Measurements from ENCODE around the gene OLFM2.
A peak's percentile ranks its signal among the peaks of the same experiment; 100 is the strongest.
"Not testable (repeated sequence)": the region's sequence is repeated elsewhere in the genome, so short reads cannot be mapped to it uniquely, and the experiment has no call there.

Gene OLFM2

DNA sequence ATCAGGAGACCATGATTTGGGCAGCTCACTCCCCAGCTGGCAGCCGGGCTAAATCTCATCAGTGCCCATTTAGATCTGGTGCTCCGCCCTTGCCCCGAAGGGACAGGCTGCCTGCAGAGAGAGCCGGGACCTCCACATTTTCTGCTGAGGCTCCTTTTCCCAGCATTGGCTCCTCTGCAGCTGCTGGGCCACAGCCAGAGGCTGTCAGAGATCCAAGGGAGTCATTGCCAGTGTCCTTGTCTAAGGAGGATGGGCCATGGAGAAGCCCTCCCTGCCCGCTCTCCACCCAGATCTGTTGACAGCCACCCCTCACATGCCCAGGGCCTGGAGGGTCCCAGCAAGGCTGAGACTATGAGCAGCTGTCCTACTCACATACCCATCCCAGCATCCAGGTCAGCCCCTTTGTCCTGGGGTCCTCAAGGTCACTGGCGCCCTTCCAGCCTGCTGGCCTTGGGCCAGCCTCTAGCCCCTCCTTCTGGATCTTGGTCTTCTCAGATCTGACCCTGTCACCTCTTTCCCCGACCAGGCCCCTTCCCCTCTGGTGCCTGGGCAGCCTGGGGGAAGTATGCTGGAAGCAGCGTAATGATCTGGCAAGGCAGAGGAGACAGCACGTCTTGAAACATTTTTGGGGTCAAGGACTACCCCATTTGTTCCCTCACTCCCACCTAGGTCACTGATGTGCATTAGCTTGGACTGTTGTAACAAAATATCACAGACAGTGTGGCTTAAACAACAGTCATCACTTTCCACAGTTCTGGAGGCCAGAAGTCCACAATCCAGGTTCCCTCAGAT, 93.3 kb downstream of the OLFM2 start:
- peak in 1 of 10 donors; percentile 88 for DNase-seq
- intact Hi-C loops (cut with DNase I), result loop anchor here (10.0 kb wide), 1 partner anchor 72 kb away; no protein-coding TSS in a partner anchor

DNA sequence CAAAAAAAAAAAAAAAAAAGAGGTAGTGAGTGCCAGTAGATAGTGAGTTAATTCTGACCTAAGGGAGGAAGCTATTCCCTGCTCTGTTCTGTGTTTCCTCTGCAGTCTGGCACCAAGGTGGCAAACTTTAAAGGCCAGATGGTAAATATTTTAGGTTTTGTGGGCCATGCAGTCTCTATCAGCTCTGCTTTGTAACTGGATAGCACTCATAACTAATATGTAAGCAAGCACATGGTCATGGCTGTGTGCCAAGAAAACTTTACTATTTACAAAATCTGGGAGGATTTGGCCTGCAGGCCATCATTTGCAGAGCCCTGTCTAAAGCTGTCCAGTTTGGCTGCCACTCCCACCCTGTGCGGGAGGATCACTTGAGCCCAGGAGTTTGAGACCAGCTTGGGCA, 96.9 kb downstream of the OLFM2 start:
- intact Hi-C loops (cut with DNase I), result no loop called here

DNA sequence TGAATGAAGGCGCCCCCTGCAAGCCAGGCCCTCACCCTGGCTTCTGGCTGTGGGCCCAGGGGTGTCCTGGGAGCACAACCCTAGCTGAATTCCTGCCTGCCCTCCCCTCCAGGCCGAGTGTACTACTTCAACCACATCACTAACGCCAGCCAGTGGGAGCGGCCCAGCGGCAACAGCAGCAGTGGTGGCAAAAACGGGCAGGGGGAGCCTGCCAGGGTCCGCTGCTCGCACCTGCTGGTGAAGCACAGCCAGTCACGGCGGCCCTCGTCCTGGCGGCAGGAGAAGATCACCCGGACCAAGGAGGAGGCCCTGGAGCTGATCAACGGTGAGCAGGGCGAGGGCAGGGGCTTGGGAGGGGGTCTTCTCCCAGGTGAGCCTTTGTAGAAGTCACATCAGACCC, 98.0 kb downstream of the OLFM2 start:
- intact Hi-C loops (cut with DNase I), result no loop called here
- DNase-seq, result peak in 1 of 10 donors; percentile 25

More for the DNA sequence above, 96.9 kb downstream of the OLFM2 start:
- peak in 1 of 10 donors; percentile 1 for DNase-seq

DNA sequence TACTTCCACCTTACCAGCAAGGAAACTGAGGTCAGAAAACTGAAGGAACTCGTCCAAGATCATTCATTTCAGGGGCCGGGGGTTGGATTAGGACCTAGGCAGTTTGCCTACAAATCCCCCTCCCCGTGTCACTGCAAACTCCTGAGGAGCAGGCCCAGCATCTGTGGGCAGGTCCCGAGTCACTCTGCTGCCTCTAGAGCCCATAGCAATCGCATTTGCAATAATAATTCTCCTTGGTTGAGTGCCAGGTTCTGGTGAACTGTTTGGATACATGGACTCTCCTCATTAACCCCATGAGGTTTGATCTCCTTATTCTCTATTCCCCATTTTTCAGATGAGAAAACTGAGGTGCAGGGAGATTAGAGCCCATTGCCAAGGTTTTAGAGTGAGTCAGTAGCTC, 100.3 kb downstream of the OLFM2 start:
- intact Hi-C loops (cut with DNase I), result no loop called here
- DNase-seq, result peak in 1 of 10 donors; percentile 41

DNA sequence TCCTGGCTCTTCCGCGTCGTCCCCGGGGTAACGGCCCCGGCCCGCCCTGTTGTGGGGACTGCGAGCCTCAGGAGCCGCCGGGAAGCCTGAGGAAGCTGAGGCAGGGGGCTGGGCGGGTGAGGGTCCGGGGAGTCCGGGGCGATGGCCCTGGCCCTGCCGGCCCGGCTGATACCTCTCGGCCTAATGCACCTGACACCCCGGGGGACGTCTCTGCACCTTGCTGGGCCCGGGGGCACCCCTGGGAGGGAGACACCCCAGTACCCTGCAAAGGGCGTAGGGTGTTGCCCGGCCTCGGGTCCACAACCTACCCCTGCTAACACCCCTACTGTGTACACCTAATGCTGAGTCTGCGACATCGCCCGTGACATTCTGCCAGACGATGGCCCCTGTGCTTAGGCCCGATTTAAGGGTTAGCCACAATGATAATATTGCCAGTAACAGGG, 100.8 kb downstream of the OLFM2 start:
- peak in 2 of 10 donors; percentile 63 to 84 for DNase-seq
- intact Hi-C loops (cut with DNase I), result no loop called here

DNA sequence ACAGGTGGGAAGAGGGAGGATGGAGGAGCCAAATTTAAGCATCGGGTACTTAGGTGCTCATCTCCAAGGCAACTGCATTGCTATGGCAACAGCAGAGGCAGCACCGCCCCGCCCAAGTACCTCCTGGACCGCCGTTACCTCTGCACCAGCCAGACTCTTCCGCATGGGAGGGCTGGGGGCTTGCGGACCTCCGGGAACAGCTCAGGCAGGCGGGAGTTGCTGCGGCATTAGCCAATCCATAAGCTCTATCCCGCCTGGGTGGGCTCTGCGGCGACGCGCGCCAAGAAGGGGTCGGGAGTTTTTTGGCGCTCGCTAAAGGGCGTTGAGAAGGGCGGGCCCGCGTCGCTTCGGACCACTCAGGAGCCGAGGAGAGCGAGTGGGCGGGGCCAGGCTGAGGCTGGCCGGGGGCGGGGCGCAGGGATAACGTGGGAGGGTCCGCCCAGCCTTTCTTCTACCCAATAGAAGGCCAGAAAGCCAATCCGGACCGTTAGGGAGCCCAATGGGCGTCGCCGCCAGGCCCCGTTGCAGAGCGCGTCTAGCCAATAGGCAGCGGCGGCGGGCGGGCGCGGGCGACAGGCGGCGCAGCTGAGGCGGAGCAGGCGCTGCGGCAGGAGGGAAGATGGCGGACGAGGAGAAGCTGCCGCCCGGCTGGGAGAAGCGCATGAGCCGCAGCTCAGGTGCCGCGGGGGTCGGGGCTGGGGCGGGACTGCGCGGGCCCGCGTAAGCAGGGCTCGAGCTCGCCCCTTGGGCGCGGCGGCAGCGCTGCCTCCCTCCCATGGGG, 101.4 kb downstream of the OLFM2 start, which contains the start of gene PIN1:
TSS of gene PIN1 (plus strand) at position 593 of the 781 bp plus-strand sequence. CDS start at position 620, 27 bp downstream.
- intact Hi-C loops (cut with DNase I), result no loop called here
- DNase-seq, result peak; percentile 97 to 100 (median 99)

DNA sequence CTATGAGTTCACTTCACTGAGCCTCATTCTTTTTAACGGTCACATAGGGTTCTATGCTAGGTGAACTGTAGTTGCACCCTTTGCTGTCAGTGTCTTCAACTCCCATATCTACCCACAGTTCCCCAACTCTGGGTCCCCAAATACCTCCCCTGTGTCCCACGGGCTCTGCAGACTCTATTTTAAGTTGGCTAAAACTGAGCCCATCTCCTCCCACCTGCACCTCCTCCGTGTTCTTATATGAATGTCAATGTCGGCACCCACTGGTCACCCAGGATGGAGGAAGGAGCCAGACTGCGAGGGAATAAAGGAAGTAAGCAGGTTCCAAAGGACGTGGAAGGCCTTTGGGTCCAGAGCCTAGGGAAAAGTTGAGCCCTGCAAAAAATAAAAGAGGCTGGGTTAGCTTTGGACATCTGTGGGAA, 102.0 kb downstream of the OLFM2 start:
- intact Hi-C loops (cut with DNase I), result no loop called here
- DNase-seq, result no peak

DNA sequence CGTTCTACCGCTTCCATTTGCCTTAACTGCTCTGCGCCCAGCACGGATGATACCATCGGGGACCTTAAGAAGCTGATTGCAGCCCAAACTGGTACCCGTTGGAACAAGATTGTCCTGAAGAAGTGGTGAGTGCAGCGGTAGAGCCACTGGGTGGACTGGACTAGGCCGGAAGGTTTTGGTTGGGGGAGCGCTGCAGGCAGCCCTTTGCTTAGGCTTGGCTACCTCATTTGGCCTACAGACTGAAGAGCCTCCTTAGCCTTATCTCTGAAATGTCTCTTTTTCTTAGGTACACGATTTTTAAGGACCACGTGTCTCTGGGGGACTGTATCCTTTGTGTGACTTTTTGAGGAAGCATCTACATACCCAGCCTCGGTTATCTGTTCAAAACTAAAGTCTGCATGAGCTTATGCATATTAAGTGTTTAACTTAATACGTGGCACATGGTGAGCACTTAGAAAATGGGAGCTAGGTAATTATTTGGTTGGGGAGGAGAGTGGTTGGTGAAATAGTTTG, 107.7 kb downstream of the OLFM2 start:
- intact Hi-C loops (cut with DNase I), result no loop called here
- DNase-seq, result no peak

DNA sequence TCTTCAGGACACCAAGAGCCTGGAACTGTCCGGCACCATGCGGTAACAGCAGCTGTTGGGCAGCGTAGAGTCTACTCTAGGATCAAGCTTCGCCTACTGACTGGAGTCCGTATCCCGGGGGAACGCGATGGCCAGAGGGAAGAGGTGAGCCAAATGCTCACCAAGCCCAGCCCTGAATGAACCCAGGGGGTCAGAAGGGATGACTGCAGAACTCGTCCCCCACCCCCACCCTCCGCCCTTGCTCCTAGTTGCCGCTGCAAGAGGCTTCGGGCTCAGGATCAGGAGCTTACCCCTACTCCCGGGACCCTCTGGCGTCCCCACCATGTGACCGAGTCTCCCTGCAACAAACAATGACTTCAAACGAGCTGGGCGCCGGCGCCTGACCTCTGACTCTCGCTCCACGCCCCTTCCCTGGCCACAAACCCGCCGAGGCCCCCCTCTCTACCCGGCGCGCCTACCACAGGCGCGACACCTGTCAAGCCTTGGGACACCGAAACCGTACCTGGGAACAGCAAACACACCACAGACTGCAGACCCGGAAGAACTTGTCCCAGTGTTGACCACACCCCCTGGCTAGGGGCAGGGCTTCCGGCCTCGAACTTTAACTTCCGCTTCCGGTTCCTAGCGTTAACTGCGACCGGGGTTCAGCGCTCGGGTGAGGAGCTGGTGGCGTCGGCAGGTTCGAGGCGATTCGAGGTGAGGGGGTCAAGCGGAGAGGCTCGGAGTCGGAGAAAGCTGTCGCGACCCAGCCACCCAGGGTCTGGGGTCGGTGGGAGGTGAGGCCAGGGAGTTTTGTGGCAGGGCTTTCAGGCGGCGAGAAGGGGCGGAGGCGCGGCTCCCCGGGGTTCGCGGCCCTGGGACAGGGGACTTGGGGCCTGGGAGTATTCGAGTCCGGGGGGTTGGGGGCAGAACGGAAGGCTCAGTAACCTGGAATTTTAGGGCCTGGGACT, 108.8 kb downstream of the OLFM2 start, which contains the start of gene UBL5:
TSS of gene UBL5 (plus strand) at position 630 of the 950 bp plus-strand sequence. CDS start 420 bp downstream, outside the sequence.
- intact Hi-C loops (cut with DNase I), result no loop called here
- peak; percentile 85 to 98 (median 91) for DNase-seq

DNA sequence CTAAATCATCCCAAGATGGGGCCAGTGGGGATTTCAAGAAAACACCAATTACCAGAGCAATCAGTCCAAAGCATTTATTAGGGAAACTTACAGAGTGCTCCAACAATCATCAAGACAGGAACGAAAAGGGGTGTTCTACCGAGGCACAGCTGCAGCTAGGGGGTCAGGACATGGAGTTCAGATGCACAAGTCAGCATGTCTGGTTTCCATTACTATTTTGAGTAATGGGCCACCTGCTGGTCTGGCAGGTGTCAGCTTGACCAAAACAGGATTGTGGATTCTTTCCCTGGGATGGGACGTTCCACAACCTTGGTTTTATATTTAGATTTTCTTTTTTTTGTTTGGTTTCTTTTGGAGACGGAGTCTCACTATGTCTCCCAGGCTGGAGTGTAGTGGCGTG, 112.5 kb downstream of the OLFM2 start:
- intact Hi-C loops (cut with DNase I), result no loop called here
- no peak for DNase-seq

DNA sequence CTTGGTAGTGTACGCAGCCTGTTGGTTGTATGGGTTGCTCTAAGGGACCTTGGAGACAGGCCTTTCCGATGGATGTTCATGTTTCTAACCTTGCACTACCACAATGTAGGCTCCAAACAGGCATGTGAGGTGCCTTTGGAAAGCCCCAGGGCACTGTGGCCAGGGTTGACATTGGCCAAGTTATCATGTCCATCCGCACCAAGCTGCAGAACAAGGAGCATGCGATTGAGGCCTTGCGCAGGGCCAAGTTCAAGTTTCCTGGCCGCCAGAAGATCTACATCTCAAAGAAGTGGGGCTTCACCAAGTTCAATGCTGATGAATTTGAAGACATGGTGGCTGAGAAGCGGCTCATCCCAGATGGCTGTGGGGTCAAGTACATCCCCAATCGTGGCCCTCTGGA, 116.3 kb downstream of the OLFM2 start:
- DNase-seq; intact Hi-C loops (cut with DNase I): not testable (repeated sequence)

DNA sequence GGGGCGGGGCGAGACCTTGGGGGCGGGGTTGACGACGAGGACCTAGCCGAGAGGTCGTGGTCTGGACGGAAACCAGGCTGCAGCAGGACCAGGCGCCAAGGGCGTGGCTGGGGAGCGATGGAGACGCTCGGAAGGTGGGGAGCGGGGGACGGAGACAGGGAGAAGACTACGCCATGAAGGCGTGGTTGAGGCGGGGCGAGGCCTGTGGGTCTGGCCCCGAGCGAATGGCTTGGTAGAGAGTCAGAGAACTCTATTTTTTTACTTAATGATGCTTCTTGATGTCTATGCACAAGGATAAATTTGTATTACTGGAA, 116.8 kb downstream of the OLFM2 start:
- DNase-seq, result no peak
- intact Hi-C loops (cut with DNase I), result no loop called here

DNA sequence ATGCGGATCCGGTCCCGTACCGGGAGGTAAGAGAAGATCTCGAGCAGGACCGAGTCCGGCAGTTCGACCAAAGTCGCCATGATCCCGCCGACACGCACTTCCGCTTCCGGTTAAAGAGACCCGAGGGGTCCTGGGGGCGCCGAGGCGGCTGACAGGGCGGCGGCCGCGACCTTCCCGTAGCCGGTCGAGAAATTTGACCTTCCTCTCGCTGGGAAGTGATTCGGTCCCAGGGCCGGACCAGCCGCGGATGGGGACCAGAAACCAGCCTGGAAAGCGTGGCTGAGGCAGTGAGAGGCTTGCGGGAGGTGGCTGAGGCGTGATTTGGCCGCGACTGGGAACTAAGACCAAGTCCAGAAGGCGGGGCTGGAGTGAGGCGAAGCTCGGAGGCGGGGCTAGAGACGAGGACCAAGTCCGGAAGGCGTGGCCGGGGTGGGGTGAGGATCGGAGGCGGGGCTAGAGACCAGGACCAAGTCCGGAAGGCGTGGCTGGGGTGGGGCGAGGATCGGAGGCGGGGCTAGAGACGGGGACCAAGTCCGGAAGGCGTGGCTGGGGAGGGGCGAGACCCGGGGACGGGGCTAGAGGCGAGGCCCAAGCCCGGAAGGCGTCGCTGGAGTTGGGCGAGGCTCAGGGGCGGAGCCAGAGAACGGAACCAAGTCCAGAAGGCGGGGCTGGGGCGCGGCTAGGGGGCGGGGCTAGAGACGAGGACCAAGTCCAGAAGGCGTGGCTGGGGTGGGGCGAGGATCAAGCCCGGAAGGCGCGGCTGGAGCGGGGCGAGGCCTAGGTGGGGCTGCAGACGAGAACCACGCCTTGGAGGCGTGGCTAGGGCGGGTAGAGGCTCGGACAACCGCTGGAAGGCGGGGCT, 117.3 kb downstream of the OLFM2 start, which contains the start of gene FBXL12:
TSS of gene FBXL12 (minus strand) at position 346 of the 862 bp plus-strand sequence. CDS start at position 80, 266 bp downstream.
- intact Hi-C loops (cut with DNase I), result no loop called here
- peak; percentile 99 to 100 (median 100) for DNase-seq

DNA sequence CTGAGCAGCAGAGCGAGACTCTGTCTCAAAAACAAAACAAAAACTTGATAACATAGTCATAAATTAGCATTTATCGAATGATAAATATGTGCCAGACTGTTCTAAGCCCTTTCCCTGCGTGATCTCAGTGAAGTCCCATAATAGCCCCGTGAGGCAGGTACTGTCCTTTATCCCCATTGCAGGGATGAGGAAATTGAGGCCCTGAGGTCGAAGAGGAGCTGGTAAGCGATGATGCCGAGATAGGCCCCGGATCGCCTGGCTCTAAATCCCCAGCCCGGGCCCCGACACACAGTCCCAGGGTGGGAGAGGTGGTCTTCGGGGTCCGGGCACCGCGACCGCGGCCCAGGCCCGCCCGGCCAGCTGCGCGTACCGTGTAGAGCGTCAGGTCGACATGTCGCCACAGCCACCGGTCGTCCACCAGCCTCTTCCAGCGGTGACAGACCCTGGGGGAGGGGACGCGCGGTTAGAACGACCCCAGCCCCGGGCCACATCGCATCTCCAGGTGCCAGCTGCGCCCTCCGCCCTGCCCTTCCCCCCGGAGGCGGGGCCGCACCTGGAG, 118.1 kb downstream of the OLFM2 start:
- intact Hi-C loops (cut with DNase I), result no loop called here
- no peak for DNase-seq

DNA sequence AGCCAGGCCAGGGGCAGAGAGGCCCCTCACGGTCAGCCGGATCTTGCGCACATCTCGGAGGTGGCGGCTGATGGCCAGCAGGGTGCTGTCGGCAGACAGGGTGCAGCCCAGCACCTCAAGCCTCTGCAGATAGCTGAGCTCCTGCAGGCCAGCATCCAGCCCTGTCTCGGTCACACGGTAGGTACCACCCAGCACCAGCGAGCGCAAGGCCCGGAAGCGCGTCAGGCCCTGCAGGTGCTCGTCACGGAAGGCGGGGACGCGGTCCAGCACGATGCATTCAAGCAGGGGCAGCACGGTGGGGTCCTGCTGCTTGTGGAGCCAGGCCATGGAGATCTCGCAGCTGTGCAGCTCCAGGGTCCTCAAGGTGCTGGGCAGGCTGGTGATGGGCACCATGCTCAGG, 125.2 kb downstream of the OLFM2 start:
- intact Hi-C loops (cut with DNase I), result no loop called here

DNA sequence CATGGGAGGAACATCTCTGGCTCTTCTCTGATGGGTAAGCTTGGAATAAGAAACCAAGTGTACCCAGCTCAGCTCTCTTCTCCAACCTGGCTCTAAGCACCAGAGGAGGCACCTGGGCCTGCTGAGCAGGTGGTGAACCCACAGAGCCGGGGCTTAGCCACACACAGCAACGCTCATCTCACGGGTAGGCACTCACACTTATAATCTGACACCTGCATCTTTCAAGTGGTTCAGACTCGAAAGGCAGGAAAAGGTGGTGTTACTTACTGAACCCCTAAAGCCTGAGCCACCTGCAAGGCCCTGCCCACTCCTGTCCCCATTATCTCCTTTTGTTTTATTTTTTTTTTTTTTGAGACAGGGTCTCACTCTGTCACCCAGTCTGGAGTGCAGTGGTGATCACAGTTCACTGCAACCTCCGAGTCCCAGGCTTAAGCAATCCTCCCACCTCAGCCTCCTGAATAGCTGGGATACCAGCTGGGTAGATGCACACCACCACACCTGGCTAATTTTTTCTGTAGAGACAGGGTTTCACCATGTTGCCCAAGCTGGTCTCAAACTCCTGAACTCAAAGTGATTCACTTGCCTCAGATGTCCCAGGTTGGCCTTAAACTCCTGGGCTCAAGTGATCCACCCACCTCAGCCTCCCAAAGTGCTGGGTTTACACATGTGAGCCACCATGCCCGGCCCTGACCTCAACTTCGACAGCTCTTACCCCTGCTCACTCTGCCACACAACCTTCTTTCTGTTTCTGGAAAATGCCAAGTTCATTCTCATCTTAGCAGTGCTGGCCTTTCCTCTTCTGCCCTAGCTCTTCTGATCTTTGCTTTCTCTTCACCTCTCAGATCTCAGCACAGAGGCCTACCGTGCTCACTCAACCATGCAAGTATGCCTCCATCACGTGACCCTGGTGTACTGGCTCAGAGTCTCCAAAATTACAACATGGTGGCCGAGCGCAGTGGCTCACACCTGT, 127.2 kb downstream of the OLFM2 start:
- intact Hi-C loops (cut with DNase I), result no loop called here
- DNase-seq, result peak in 1 of 10 donors; percentile 35

More for the DNA sequence above, 125.2 kb downstream of the OLFM2 start:
- DNase-seq, result no peak

DNA sequence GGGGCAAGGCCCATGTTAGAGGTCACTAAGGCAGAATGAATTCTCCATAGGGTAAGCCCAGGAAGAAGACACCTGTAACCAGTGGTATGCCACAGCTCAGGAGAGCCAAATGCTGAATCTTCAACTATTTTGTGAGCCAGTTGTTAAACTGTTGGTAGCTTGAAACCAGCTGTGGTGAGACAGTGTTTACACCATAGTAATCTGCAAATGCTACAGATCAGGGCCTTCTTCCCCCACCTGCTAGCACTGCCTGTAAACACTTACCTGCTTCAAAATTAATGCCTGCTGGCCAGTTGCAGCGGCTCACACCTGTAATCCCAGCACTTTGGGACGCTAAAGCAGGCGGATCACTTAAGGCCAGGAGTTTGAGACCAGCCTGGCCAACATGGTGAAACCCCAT, 129.5 kb downstream of the OLFM2 start:
- intact Hi-C loops (cut with DNase I), result no loop called here
- DNase-seq, result peak in 1 of 10 donors; percentile 21
